HCT116 (cell line): ENCODE data around the gene MOB2. TPM values are rescaled to one million over a fixed set of nuclear protein-coding genes. Genes with fewer than 3 reads are reported as not detected.

Experiments
- ATAC-seq: fragments of 200-7000 bp; cut with Tn5 transposase; 2 replicates; pipeline ENCODE4 v1.9.1; 2020; ENCODE audit warnings: mild to moderate bottlenecking, moderate library complexity
- BruUV-seq: library from RNA; stranded (reverse); fragments of 400-500 nt; replicated peaks from 2 replicates; lab custom pipeline; 2021; lab: Mats Ljungman, UMichigan
- CTCF ChIA-PET: fragments of 300-600 bp; sonication (Branson Sonifier 250); formaldehyde crosslinking; loops from one replicate; lab custom pipeline; 2021; ENCODE audit warnings: antibody characterized with exemption; lab: Charles Lee
- POLR2A ChIA-PET: fragments of 300-600, 350-600 bp; sonication (Branson Sonifier 250); formaldehyde crosslinking; loops from one replicate; lab custom pipeline; 2021; ENCODE audit warnings: antibody characterized with exemption; lab: Charles Lee
- RAD21 ChIA-PET, 2 experiments: fragments of 300-600 bp; sonication (Branson Sonifier 250); formaldehyde crosslinking; loops; one replicate each; lab custom pipeline; 2023; ENCODE audit warnings: low total read pairs in 2 of 2; ENCODE audit not compliant: uncharacterized antibody in 2 of 2, unreplicated experiment in 2 of 2, low non-redundant PET in 1 of 2; lab: Charles Lee
- DNase-seq: peaks from one replicate; pipeline ENCODE4 v3.0.0-alpha.2; 2010; ENCODE audit warnings: low read depth, low spot score
- H2AFZ ChIP-seq: fragments of 200-600 bp; shearing (Covaris generic), sonication (generic); 2 replicates; pipeline ENCODE4 v1.6.1; 2017; ENCODE audit warnings: low read depth, mixed run types, mixed read lengths, antibody characterized with exemption, low read length; ENCODE audit not compliant: poor library complexity, severe bottlenecking
- H3K27ac ChIP-seq: 2 replicates; pipeline ENCODE4 v1.5.1; 2012; ENCODE audit warnings: low read depth, low read length
- H3K27me3 ChIP-seq: fragments of 200-600 bp; sonication (generic); 2 replicates; pipeline ENCODE4 v1.6.1; 2016; ENCODE audit warnings: mixed run types, low read length, mixed read lengths; ENCODE audit not compliant: insufficient read depth
- H3K36me3 ChIP-seq, 2 experiments: fragments of 200-500 bp in 1 of 2; fragments of 200-600 bp in 1 of 2; sonication (Bioruptor generic) in 1 of 2; sonication (generic) in 1 of 2; 2 replicates each; pipeline versions ENCODE4 v1.5.1 to v1.6.1; 2014 to 2016; ENCODE audit warnings: low read length in 2 of 2, inconsistent platforms in 1 of 2, mixed read lengths in 1 of 2, mixed run types in 1 of 2; ENCODE audit not compliant: insufficient read depth in 2 of 2, control insufficient read depth in 1 of 2
- H3K4me1 ChIP-seq, 2 experiments: fragments of 200-600 bp in 1 of 2; sonication (generic) in 1 of 2; 2 replicates each; pipeline versions ENCODE4 v1.5.1 to v1.6.1; 2012 to 2017; ENCODE audit warnings: low read length in 2 of 2, inconsistent platforms in 1 of 2, mild to moderate bottlenecking in 1 of 2, mixed read lengths in 1 of 2, mixed run types in 1 of 2, moderate library complexity in 1 of 2; ENCODE audit not compliant: insufficient read depth in 2 of 2, control insufficient read depth in 1 of 2
- H3K4me2 ChIP-seq: fragments of 200-600 bp; sonication (generic); 2 replicates; pipeline ENCODE4 v1.6.1; 2017; ENCODE audit warnings: mixed run types, low read length, mixed read lengths
- H3K4me3 ChIP-seq, 2 experiments: fragments of 200-600 bp in 1 of 2; sonication (generic) in 1 of 2; replicated peaks in 1 of 2; 2 replicates each; pipeline ENCODE4 v1.5.1; 2011 to 2016; ENCODE audit warnings: low read length in 2 of 2, control low read depth in 1 of 2, low read depth in 1 of 2, mild to moderate bottlenecking in 1 of 2, mixed read lengths in 1 of 2, mixed run types in 1 of 2
- H3K79me2 ChIP-seq: fragments of 200-600 bp; sonication (generic); 2 replicates; pipeline ENCODE4 v1.6.1; 2017; ENCODE audit warnings: mild to moderate bottlenecking, mixed run types, low read length, moderate library complexity, mixed read lengths; ENCODE audit not compliant: insufficient read depth
- H3K9ac ChIP-seq: fragments of 200-600 bp; sonication (generic); 2 replicates; pipeline ENCODE4 v1.6.1; 2016; ENCODE audit warnings: low read length, mixed read lengths
- H3K9me2 ChIP-seq: fragments of 200-600 bp; sonication (generic), shearing (Covaris generic); 2 replicates; pipeline ENCODE4 v1.6.1; 2017; ENCODE audit warnings: mixed run types, mild to moderate bottlenecking, moderate library complexity; ENCODE audit not compliant: insufficient read depth
- H3K9me3 ChIP-seq, 2 experiments: fragments of 200-500 bp in 1 of 2; fragments of 200-600 bp in 1 of 2; sonication (Bioruptor generic) in 1 of 2; sonication (generic) in 1 of 2; 2 replicates each; pipeline ENCODE4 v1.6.1; 2014 to 2017; ENCODE audit warnings: low read length in 2 of 2, mixed read lengths in 2 of 2, inconsistent platforms in 1 of 2, low read depth in 1 of 2, mild to moderate bottlenecking in 1 of 2, mixed run types in 1 of 2, moderate library complexity in 1 of 2; ENCODE audit not compliant: control insufficient read depth in 1 of 2, insufficient read depth in 1 of 2
- H4K20me1 ChIP-seq: fragments of 200-600 bp; sonication (generic), shearing (Covaris generic); 2 replicates; pipeline ENCODE4 v1.6.1; 2017; ENCODE audit warnings: mixed run types, mild to moderate bottlenecking, moderate library complexity; ENCODE audit not compliant: insufficient read depth
- CBX3 ChIP-seq: IDR thresholded peaks from 2 replicates; pipeline ENCODE4 v1.6.1; 2012; ENCODE audit warnings: low read depth
- CEBPB ChIP-seq: IDR thresholded peaks from 2 replicates; pipeline ENCODE4 v1.6.1; 2012; ENCODE audit warnings: low read depth
- CTCF ChIP-seq, 3 experiments: fragments of 200-600 bp in 1 of 3; sonication (generic) in 1 of 3; IDR thresholded peaks in 2 of 3; conservative IDR thresholded peaks in 1 of 3; 2 replicates each; pipeline ENCODE4 v1.5.1; 2012 to 2017; ENCODE audit warnings: low read depth in 2 of 3, low read length in 2 of 3, antibody characterized with exemption in 1 of 3, borderline replicate concordance in 1 of 3, control low read depth in 1 of 3, mild to moderate bottlenecking in 1 of 3, mixed read lengths in 1 of 3, mixed run types in 1 of 3, moderate library complexity in 1 of 3; ENCODE audit not compliant: insufficient read depth in 1 of 3
- FOSL1 ChIP-seq: IDR thresholded peaks from 2 replicates; pipeline ENCODE4 v1.6.1; 2012; ENCODE audit warnings: low read depth
- JUND ChIP-seq: IDR thresholded peaks from 2 replicates; pipeline ENCODE4 v1.6.1; 2012
- POLR2A ChIP-seq: IDR thresholded peaks from 2 replicates; pipeline ENCODE4 v1.7.0; 2011; ENCODE audit warnings: borderline replicate concordance; ENCODE audit not compliant: insufficient read depth, insufficient read length; ENCODE audit errors: extremely low read depth
- POLR2AphosphoS5 ChIP-seq: IDR thresholded peaks from 2 replicates; pipeline ENCODE4 v1.6.1; 2011; ENCODE audit warnings: mild to moderate bottlenecking, low read depth, low read length, moderate library complexity
- RAD21 ChIP-seq: IDR thresholded peaks from 2 replicates; pipeline ENCODE4 v1.6.1; 2012; ENCODE audit warnings: low read depth, mild to moderate bottlenecking
- SIN3A ChIP-seq: IDR thresholded peaks from 2 replicates; pipeline ENCODE4 v1.6.1; 2012; ENCODE audit warnings: low read depth
- SRF ChIP-seq: IDR thresholded peaks from 2 replicates; pipeline ENCODE4 v1.6.1; 2012; ENCODE audit warnings: low read depth
- TCF7L2 ChIP-seq: IDR thresholded peaks from 2 replicates; pipeline ENCODE4 v1.7.0; 2011; ENCODE audit warnings: borderline replicate concordance, inconsistent platforms; ENCODE audit not compliant: insufficient read depth, insufficient read length; ENCODE audit errors: extremely low read depth
- YY1 ChIP-seq: IDR thresholded peaks from 2 replicates; pipeline ENCODE4 v1.6.1; 2011; ENCODE audit warnings: low read length, low read depth, moderate library complexity, mild to moderate bottlenecking; ENCODE audit not compliant: insufficient replicate concordance; ENCODE audit errors: extremely low read depth
- ZBTB33 ChIP-seq: IDR thresholded peaks from 2 replicates; pipeline ENCODE4 v1.6.1; 2011; ENCODE audit warnings: mild to moderate bottlenecking, low read length, moderate library complexity; ENCODE audit not compliant: insufficient replicate concordance; ENCODE audit errors: extremely low read depth
- ZFX ChIP-seq: fragments of 450-650 bp; IDR thresholded peaks from 2 replicates; pipeline ENCODE4 v1.6.1; 2017
- ZNF274 ChIP-seq: fragments of 200-500 bp; sonication (Bioruptor generic); IDR thresholded peaks from 2 replicates; pipeline ENCODE4 v1.6.1; 2014; ENCODE audit warnings: mild to moderate bottlenecking, low read depth, low read length, inconsistent platforms
- intact Hi-C: fragments of 100-400 bp; cut with micrococcal nuclease; formaldehyde crosslinking; loops from 2 replicates; pipeline ENCODE4 v1.10.0; 2022
- total RNA-seq: library from RNA; stranded (reverse); gene quantifications from one replicate; pipeline ENCODE4 v1.2.1, GENCODE V29; 2021; ENCODE audit not compliant: unreplicated experiment

Gene MOB2
- total RNA-seq, 1 experiment from 2014 or later: 25.7 TPM

DNA sequence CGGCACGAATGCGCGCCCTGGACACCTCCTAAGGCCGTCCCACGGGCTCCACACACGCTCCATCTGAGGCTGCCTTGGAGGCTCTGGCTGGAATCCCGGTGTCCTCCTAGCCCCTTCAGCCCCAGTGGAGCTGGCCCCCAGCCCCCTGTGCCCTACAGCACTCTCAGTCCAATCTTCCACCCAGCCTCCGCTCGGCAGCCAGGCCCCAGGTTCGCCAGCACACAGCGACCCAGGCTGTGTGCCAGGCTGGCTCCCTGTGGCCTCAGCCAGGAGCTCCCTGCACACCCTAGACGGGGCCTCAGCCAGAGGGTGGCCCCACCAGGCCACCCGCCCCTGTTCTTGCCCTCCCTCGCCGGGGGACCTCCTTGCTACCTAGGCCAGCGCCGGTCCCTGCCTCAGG is 18.6 kb downstream of the MOB2 start:
- intact Hi-C loops: no loop called here
- H3K9me2 ChIP-seq: no peaks in the 10 kb centered on the region
- ChIA-PET CTCF (no interaction called here), RAD21 (no interaction called here), POLR2A (no interaction called here)
- no peak overlapping the region for H3K4me3 ChIP-seq
- no peak for ATAC-seq
- H3K79me2 ChIP-seq: no peaks in the 10 kb centered on the region
- H2AFZ ChIP-seq: no peak overlapping the region
- no peaks in the 10 kb centered on the region for H3K36me3 ChIP-seq
- no peaks in the 10 kb centered on the region for H4K20me1 ChIP-seq
- H3K9me3 ChIP-seq: no peaks in the 10 kb centered on the region
- no peak for DNase-seq
- BruUV-seq: no TSS peak
- no peaks in the 10 kb centered on the region for H3K27me3 ChIP-seq
- no peaks in the 10 kb centered on the region for H3K4me1 ChIP-seq
- H3K27ac ChIP-seq: no peak overlapping the region
- no peak for TF ChIP-seq POLR2A
- TF ChIP-seq ZBTB33: no peak
- TF ChIP-seq JUND: no peak
- no peak for TF ChIP-seq ZNF274
- TF ChIP-seq YY1: no peak
- TF ChIP-seq, all 23 proteins: peak for 0
- Histone ChIP-seq H3K9ac (no peak overlapping the region), H3K4me2 (no peak overlapping the region)

- H3K4me3 ChIP-seq: no peak overlapping the region
- CTCF ChIA-PET: no interaction called here
- no peaks in the 10 kb centered on the region for H3K9me2 ChIP-seq
- no peaks in the 10 kb centered on the region for H3K27me3 ChIP-seq
- no peaks in the 10 kb centered on the region for H3K36me3 ChIP-seq
- POLR2A ChIA-PET: no interaction called here
- H3K4me2 ChIP-seq: no peak overlapping the region
- intact Hi-C loops: no loop called here
- RAD21 ChIA-PET: no interaction called here
- ATAC-seq (no peak), DNase-seq (no peak)
- H3K9me3 ChIP-seq: no peaks in the 10 kb centered on the region
- no peaks in the 10 kb centered on the region for H4K20me1 ChIP-seq
- no peaks in the 10 kb centered on the region for H3K79me2 ChIP-seq
- BruUV-seq: no TSS peak
- no peak overlapping the region for H3K9ac ChIP-seq
- H3K27ac ChIP-seq: no peak overlapping the region
- no peak overlapping the region for H2AFZ ChIP-seq
- no peaks in the 10 kb centered on the region for H3K4me1 ChIP-seq
- TF ChIP-seq SIN3A: no peak
- no peak for TF ChIP-seq CTCF (IDR thresholded peaks at IDR 0.05 in 2 of 3, conservative IDR thresholded peaks at IDR 0.05 in 1 of 3; ENCODE audit: borderline replicate concordance in 1 of 3, insufficient read depth in 1 of 3, low read depth in 2 of 3, low read length in 2 of 3)
- TF ChIP-seq RAD21: no peak
- TF ChIP-seq SRF: no peak
- no peak for TF ChIP-seq TCF7L2
- no peak for TF ChIP-seq JUND
- no peak for TF ChIP-seq ZBTB33
- no peak for TF ChIP-seq FOSL1
- TF ChIP-seq CEBPB: no peak
- TF ChIP-seq ZFX: no peak
- no peak for TF ChIP-seq CBX3
- no peak for TF ChIP-seq POLR2AphosphoS5
- TF ChIP-seq ZNF274: no peak
- no peak for TF ChIP-seq YY1
Observed at GRCh38 chr11:1467270-1467669, 19.3 kb downstream of the MOB2 start.
